HG02852 (cell line): ENCODE results near the gene EXOC7.

Experiments used
- ATAC-seq: cut with Tn5 transposase; IDR thresholded peaks from one replicate; pipeline ENCODE4 v1.9.1; 2021; ENCODE audit warnings: mild to moderate bottlenecking, moderate library complexity; ENCODE audit not compliant: unreplicated experiment

The EXOC7 gene

DNA sequence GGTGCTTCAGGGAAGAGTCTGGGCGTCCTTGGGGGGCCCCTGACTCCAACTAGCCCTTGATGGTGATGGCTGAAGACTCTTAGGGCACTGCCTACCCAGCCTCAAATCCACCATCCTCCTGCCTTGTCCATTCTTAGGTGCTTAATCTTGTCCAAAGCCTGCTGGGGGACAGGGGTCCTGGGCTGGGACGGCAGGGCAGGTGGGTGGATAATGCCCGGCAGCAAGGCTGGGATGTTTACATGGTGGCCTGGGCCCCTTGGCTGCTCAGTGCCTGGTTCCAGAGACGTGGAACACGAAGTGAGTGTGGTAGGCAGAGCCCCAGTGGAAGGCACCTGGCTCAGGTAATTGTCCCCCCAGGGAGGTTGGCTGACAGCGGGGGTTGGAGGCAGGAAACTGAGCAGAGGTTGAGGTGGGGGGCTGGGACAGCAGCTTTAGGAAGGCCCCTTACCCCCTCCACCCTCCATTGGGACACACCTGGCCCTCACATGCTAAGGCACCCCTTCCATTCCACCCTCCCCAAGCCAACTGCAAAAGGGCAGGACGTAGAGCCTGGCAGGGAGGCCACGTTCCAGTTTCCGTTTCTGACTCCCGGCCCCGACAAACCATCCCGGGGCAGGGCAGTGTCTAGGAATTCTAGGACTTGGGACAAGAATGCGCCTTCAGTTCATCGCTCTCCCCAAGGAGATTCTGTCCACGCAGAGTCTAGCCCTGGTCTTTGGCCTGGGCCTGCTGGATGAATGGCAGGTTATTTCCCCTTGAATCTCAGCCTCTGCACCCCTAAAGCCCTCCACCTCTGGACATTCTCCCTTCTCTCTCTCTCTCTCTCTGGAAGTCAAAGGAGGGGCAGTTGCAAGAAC is 35.5 kb upstream of the EXOC7 start:
- ATAC-seq: no peak

- ATAC-seq: no peak
These were observed 34.8 kb upstream of the EXOC7 start for GRCh38 chr17:76138234-76138895.

GRCh38 chr17:76137351-76138233 is 34.0 kb upstream of the EXOC7 start:
- no peak for ATAC-seq

- no peak for ATAC-seq
These were observed 33.4 kb upstream of the EXOC7 start for GRCh38 chr17:76137001-76137350.

DNA sequence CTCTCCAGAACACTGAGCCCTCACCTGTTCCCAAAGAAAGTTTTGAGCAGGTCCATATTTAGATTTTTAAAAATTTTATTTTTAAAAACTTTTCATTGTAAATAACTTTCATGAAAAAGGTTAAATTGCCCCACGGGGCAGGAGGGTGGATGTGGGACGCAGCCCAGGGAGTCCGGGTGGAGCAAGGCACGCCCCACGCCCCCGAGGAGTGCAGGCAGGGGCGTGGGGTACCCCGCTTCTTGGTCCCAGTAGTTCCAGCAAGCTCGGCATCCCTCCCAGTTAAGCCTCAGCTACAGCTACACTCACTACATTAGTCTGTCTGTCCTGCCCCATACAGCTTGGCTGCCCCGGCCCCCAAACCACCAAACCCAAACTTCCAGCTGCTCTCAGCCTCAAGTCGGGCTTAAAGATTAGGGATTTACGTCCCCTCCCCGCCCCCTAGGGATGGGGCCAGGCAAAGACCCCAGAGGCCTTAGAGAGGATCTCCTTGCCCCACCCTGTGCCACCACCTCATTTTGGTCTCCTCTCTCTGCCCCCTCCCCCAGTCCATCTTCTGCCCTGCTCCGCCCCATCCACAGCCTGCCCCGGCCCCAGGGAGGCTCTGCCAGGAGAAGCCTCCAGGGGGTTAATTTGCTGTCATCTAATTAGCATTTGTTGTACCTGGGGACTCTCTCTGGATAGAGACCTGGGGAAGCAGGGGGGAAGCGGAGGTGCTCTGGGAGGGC is 32.9 kb upstream of the EXOC7 start:
- no peak for ATAC-seq

DNA sequence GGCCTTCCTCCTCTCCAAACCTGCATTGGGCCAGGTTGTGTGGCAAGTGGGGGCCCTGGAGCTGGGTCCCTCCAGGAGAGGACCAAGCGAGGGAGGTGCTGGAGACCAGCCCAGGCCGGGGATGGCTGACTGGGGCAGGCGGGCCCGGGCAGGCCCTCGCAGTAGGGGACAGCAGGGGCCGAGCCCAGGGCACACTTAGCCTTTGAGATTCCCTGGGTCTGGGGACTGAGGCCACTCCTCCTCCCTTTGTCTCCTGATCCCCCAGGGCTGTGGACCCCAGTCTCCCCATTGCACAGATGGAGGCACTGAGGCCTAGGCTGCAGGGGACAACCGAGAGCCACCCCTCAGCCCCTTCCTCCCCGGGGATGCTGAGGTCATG is 32.2 kb upstream of the EXOC7 start:
- ATAC-seq: no peak

DNA sequence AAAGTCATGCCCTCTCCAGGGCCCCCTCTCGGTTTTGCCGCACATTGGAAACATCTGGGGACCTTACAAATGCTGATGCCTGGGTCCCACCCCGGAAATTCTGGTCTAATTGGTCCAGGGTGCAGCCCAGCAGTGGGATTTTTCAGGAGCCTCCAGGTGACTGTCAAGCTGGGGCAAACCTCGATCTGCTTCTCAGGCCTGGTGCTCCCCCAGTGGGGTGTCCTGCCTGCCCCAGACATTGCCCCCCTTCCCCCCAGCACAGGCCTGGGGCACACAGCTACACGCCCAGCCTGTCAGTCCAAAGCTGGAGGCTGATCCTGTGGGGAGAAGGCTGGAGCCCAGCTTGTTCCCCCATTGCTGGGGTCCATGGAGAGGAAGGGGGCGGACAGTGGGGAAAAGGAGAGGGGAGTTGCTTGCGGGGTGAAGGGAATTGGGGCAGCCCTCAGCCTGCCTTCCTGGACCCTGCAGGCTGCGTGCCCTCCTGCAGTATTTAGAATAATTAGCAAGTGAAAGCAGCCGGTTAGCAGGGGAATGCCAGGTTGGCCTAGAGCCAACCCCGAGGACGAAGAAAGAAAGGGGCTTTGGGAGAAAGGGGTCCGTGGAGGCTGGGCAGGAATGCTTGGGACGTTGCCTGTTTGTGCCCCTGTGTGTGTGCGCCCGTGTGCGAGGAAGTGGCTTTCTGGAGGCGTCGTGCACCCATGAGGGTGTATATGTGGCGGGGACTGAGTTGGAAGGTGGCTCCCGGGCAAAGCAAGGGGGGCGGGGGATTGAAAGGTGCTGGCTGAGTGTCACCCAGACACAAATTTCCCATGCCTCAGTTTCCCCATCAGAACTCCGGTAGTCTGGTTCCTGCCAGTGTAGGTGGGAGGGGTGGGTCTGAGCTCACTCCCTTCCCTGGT is 31.6 kb upstream of the EXOC7 start:
- no peak for ATAC-seq

DNA sequence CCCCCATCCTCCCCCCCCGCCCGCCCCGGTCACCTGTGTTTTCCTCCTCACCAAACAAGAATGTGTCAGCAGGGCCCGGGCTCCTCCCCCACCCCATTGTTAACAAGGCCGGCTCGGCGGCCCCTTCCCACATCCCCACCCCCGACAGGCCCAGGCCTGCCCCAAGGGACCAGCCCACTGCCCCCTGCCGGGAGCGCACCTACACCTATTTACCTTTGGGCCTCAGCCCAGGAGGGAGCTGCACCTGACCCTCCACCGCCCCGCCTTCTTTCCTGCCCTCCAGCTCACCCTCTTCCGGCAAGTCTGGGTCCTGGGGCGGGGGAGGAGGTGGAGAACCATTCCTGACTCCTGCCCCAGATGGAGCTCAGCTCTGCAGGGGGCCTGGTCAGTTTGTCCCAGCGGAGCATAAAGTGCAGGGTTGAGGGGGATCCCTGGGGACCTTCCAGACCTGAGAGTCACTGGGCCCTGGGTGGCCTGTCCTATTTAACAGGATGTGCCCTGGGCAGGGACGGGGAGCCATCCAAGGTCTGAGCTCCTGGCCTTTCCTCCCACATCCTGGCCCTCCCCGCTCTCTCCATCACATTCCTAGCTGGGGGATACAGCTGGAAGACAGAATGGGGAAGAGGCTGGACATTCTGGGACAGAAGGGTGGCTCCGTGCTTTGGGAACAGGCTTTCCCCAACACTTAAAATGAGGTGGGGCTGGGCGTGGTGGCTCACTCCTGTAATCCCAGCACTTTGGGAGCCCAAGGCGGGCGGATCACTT is 29.2 kb upstream of the EXOC7 start:
- ATAC-seq: no peak

DNA sequence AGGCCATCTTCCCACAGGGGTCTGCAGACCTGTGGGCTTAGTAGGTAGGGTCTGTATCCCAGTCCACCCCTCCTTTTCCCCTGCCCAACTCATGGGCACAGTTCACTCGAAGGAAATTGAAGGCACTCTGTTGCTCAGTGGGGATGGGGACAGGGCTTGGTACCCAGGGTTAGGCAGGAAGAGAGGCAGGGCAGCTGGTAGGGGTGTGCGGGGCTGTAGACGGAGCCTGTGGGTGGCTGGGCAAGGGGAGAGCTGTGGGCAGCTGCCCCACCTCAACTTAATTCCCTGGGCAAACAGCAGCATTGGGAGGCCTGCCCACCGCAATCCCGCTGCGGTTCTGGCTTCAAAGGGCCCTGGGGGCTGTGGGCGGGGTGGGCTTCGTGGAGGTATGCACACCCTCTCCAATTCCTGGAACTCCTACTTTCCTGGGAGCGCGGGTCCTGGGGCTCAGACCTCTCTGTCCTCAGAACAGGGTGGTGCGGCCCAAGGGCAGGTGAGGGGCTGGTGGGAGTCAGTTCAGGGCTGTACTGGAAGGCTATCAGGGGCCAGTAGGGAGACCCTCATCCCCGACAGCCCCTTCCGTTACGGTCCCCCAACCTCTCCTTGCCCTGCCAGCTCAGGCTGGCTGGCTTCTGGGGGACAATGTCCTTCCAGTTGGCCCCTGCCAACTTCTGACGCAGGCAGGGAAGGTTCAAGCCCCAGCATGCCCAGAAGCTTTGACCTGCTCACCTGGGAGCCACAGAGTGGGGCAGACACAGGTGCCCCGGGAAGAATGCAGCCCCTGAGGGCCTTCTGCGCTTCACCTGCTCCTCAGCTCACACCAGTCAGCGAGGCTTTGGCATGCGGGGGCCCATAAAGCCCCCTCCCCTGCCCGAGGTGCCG is 28.3 kb upstream of the EXOC7 start:
- ATAC-seq: no peak

DNA sequence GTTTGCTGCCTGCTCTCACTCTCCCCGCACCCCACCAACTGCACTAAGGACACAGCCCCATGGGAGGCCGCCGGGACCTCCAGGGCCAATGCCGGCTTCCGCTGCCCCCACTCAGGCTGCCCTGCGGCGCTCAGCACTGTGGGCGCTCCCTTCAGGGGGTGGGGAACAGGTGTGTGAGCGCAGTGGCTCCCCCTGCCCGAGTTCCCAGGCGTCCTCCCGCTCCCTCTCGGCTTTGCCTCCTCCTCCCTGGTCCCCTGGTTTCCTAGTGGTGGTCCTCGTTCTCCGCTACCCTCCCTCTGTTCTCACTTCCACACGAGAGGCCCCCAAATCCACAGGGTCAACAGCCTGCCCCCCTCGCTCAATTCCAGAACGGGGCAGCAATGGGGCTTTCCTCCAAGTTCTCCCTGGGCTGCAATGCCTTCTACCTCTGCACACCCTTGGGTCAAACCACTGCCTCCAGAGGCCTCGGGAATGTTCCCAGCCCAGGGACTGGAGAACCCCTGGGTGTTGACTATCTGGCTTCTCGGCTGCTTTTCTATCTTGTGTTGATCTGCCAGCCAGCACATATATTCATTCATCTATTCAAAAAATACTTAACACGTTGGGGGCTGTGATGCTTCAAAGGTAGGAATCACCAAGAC is 27.6 kb upstream of the EXOC7 start:
- no peak for ATAC-seq

GRCh38 chr17:76130473-76130872 is 26.9 kb upstream of the EXOC7 start:
- no peak for ATAC-seq

- ATAC-seq: no peak
These were observed 22.3 kb upstream of the EXOC7 start for GRCh38 chr17:76125922-76126321.

DNA sequence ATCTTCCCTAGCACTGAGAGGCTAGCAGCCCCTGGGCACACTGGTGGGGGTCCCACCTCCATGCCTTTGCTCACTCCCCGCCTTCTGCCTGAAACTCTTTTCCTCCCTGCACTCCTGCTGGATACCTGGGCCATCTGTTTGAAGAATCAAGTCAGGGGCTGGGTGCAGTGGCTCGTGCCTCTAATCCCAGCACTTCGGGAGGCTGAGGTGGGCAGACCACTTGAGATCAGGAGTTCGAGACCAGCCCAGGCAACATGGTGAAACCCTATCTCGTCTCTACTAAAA is 21.7 kb upstream of the EXOC7 start:
- no peak for ATAC-seq

DNA sequence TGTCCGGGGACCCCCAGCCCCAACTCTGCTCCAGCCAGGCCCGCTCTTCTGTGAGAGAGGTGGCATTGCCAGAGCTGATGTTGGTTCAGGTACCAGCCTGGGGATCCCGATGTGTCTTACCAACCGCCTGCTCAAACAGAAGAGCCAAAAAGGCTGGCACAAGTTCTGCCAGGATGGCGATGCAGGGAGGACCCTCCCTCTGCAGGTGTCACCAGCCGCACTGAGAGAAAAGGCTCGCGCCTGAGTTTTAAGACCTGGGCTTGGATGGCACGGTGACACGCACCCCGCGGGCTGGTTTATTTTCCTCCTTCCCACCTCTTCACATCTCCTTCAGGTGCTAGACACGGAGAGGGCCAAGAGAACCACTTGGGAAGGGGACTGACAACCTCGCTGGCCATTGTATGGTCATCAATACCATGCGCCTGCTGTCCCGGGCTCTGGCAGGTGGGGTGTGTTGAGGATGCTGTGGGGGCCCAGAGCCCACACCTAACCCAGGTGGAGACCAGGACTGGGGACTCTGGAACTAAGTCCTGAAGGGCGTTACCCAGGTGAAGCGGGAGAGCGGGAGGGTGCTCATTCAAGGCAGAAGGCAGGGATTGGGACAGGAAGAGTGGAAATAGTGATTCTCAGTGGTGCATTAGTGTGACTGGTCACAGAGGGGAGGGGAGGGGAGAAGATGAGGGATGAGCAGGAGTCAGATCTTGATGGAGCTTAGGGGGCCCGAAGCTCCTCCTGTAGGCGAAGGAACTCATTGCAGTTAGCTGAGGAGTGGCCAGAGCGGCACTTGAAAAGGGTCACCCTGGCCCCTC is 21.2 kb upstream of the EXOC7 start:
- ATAC-seq: no peak

- ATAC-seq: no peak
These were observed 20.4 kb upstream of the EXOC7 start for GRCh38 chr17:76123749-76124581.

DNA sequence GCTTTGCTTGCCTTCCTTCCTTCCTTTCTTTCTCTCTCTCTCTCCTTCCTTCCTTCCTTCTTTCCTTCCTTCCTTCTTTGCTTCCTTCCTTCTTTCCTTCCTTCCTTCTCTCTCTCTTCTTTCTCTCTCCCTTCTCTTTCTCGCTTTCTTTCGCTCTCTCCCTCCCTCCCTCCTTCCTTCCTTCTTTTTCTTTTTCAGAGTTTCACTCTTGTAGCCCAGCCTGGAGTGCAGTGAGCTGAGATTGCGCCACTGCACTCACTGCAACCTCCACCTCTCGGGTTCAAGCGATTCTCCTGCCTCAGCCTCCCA is 19.6 kb upstream of the EXOC7 start:
- ATAC-seq: no peak
